Embryonic facial prominence (tissue), 1 donor: ENCODE measurements around the gene FARP2.
A peak's percentile ranks its signal among the peaks of the same experiment; 100 is the strongest.
"Not testable (repeated sequence)": the region's sequence is repeated elsewhere in the genome, so short reads cannot be mapped to it uniquely, and the experiment has no call there.

ENCODE experiments used
- DNase-seq: peaks from one replicate; pipeline ENCODE4 v3.0.0-alpha.2; 2016; ENCODE audit errors: extremely low spot score

Gene FARP2

DNA sequence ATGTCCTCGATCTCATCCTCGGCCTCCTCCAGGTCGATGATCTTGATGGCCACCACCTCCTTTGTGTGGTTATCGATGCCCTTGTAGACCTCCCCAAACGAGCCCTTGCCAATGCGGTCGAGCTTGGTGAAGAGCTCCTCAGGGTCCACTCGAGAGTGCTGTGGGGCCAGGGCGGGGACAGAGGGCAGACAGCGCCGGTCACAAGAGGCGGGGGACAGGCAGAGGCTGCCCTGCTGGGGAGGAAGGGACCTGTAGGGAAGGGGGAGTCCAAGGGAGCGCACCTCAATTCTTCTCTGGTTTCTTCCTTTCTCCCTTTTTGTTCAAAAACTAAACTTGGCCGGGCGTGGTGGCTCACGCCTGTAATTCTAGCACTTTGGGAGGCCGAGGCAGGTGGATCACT, 145.5 kb downstream of the FARP2 start:
- no peak for DNase-seq

DNA sequence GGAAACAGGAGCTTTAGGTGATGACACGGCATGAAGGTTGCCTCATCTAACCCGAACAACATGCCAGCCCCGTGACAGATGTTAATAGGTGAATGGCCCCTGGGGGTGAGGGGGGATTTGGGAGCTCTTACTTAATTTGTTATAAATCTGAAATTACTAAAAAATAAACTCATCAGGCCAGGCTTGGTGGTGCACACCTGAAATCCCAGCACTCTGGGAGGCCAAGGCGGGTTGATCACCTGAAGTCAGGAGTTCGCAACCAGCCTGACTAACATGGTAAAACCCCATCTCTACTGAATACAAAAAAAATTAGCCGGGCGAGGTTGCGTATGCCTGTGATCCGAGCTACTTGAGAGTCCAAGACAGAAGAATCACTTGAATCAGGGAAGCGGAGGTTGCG, 146.2 kb downstream of the FARP2 start:
- DNase-seq = no peak

DNA sequence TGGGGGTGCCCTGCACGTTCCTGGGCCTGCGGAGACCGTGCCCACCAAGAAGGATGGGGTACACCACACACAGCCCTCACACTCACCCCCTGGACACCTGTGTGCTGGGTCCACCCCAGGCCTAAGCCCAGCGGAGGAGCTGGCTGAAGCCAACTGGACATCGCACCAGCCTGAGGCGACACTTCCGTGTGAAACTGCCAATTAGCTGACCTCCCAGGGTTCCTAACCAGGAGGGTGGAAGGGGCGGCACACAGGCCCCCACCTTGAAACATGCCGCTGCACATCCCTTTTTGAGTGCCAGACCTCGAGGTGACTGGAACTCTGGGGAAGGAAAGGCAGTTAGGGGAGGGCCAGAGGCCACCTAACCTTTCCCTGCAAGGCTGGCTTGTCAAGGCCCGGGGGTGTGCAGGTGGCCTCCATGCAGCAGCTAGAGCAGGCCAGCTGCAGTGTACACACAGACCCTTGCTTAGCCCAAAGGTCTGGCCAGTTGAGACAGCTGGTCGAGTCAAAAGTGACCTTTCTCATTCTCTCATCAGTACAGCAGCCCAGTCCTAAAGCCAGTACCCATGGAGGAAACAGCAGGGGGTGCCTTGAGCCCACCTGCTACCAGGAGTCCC, 147.8 kb downstream of the FARP2 start:
- no peak for DNase-seq

DNA sequence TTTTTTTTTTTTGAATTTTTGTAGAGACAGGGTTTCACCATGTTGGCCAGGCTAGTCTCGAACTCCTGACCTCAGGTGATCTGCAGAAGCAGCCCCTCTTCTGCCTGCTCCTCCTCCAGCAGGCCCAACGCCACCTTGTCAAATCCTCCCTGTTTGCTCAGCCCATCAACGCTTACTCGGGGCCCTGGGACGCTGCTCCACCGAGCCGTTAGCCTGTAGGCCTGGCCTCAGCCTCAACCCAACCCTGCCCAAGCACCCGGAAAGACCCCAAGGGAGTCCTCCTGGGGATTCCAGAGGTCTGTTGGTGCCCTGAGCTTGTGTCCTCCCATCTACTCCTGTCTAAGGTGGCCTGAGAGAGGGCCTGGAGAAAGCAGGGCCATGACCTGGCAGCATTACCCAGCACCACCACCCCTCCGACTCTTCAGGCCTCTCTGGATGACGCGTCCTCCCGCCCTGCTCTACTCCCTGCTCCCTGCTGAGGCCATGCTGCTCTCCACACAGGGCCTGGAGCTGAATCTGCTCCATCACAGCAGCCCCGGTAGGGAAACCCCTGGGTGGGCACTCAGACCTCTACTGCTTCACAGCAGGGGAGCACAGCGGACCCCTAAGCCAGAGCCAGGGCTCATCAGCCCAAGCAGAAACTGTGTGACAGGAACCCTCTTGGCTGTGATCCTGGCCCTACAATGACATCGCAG, 149.1 kb downstream of the FARP2 start:
- DNase-seq = no peak

DNA sequence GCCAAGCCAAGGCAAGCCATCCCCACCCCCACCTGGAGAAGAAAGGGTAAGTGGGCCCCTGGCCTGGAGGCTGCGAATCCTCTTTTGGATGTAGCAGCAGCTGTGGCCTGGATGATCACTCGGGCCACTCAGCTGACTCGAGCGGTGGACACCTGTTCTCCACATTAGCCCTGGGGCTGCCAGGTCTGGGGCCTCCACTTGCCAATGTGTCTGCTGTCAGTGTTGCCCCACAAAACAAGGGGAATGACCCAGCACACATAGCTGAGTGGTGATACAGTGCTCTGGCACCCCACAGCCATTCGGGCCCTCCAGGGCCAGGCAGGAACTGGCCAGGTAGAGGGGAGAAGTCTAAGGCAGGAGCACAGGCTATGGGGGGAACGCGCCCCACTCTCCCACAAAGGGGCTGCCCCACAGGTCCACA, 149.7 kb downstream of the FARP2 start:
- DNase-seq = no peak

DNA sequence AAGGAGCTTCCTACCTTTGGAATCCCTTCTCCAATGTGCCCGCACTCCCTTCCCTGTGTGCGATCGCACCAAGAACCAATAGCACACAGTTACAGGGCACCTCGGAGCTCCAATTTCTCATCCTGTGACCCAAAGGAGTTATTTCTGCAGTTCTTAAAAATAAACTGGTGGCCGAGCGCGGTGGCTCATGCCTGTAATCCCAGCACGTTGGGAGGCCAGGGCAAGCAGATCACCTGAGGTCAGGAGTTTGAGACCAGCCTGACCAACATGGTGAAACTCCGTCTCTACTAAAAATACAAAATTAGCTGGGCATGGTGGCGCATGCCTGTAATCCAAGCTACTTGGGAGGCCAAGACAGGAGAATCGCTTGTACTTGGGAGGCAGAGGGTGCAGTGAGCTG, 150.2 kb downstream of the FARP2 start:
- DNase-seq = not testable (repeated sequence)

DNA sequence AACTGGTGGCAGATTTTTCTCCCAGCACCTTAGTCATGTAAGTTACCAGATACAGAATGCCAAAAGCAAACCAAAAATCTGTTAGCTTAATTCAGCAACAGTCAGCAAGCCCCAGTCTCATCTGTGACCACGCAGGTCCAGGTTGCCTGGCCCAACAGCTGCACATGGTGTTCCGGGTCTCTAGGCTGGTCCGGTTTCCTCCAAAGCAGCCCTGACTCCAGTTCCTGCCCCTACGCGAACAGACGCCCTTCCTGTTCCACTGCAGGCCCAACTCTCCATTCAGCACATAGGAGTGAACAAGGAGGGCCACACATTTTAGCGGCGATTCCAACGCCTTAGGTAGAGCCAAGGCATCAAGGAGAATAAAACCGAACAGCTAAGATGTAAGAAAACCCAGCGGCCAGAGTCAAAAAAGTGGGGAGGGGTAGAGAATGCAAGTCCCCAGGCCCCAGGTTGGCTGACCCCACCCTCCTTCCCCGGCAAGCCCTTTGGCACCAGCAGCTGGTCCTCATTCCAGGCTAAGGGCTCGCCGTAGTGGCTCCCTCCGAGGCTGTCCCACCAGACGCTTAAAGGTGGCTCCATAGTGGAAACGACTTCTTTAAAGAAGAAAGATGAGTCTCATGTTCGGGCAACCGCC, 150.8 kb downstream of the FARP2 start:
- DNase-seq = no peak

DNA sequence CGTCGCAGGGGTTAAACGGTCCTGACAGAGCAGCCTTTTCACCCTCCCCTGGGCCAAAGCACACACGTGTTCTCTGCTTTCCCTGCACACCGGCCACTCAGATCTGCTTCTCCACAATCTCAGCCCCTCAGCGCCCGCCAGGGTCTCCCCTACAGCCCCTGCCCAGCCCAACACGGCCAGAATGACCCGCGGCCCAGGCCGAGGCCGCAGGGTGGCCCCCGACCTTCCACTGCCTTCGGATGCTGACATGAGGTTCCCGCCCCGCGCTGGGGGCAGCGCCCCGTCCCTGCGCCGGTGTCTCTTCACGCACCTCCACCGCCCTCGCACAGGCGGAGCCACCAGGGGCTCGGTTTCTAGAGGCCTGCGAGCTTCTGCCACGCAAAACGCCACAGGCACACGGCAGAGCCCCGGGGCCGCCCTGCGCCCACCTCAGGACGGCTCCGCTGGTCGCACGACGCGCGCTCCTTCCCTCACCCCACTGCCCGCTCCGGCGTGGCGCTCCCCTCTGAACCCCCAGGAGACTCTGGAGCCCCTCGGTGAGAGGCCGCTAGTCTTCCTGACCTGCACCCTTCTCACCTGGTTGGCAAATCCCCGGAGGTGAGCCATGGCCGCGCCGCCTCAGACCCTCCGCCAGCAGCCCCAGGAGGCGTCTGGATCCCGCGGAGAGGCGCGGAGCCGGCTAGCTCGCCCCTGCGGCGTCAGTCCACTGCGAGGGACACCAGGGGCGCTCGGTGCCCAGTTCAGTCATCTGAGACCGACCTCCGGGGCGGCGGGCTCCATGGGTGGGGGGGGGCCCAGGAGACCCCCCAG, 151.6 kb downstream of the FARP2 start:
- no peak for DNase-seq

DNA sequence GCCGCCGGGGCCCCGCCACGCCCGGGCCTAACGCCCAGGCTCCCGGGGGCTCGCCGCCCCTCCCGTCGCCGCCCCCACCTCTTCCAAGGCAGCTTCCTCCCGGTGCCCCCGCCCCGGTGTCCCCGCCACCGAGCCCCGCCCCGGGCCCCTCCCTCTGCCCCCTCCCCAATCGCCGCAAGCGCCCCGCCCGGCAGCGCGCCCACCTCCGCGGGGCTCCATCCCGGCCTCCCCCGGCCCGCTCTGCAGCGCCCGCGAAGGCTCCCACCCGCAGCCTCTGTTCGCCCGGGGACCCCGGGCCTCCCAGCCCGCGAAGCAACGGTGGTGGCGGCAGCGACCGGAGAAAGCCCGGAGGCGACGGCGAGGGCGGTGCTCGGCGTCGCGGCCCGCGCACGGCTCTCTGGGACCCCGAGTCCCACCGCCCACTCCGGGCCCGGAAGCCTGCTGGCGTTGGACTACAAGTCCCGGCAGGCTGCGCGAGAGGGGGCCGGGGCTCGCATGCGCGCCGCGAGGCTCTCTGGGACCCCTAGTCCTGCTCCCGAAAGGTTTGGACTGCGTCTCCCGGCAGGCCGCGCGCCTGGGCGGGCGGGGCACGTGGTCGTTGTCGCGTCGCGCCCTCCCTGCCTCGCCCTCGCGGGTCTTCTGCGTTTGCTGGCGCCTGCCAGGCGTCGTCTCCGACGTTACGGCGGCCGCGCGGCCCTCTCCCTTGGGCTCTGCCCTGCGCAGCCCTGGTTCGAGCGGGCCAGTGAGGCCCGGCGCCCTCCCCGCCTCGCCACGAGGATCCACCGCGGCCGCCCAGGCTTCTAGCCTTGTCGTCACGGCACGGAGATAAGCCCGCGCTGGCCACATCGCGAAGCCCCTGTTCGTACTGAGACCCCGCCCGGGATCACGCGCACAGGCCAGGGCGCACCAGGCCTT, 152.4 kb downstream of the FARP2 start, which contains the start of gene STK25:
STK25 (minus strand) TSS at position 345 of the 915 bp plus-strand sequence. CDS start 549 bp downstream, outside the sequence.
- DNase-seq = peak; percentile 94

DNA sequence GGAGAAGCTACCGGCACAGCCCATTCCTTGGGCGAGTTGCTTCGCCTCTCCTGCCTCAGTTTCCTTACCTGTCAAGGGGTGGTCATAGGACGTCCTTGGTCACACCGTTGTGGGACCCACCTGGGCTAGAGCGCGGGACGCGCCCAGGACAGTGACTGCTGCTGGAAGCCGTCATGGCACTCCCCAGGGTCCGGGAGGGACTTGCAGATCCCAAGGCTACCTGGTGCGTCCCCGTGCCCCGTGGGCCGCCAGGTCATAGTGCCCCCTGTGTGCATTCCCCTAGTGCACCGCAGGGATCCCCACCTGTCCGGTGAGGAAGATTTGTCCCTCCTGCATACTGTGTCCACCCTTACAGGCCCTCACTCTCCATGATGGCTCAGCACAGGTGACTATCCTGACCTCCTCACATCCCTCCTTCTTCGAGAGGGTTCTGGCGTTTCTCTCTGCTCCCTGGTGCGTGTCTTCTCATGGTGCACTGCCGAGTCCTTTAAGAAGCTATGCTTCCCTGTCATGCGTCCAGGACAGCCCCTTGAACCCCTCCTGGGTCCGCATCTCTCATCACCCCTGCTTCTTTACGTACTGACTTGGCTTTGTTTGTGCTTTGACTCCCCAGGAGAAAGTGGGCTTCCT, 153.2 kb downstream of the FARP2 start:
- no peak for DNase-seq

DNA sequence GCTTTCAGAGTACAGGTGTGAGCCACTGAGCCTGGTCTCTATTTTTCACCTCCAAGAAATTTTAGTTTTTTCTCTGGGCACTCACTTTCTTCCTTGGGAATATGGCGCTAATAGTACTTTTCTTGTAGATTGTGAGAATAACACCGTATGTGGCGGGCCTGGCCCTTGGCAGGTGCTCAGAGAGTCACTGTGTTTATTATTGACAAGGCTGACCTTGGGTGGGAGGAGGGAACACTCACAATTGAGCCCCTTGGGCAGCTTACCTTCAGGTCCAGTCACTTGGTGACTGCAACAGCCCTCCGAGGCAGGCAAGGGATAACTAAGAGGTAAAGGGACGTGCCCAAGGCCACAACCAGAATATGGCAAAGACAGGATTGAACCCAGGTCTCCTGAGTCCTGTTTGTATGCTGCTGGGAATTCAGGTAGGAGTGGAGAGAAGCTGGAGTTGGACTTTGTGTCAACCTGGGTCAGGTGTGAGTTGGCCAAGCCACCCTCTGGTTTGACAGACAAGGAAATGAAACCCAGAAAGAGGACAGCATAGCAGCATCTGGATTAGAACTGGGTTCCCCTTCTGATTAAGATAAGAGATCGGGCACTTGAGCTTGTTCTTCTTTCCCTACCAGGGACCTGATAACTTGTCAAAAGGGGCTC, 155.1 kb downstream of the FARP2 start:
- no peak for DNase-seq

DNA sequence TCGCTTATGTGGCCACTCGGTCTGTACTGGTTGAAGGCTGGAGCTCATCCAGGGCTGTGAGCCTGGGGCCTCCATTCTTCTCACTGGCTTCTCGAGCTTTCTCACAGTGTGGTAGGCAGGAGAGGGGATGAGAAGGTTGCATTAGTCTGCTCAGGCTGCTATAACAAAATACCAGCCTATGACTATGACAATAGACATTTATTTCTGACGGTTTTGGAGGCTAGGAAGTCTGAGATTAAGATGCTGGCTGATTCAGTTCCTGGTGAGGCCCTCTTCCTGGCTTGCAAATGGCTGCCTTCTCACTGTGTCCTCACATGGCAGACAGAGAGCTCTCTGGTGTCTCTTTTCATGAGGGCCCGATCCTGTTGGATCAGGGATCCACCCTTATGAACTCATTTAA, 158.5 kb downstream of the FARP2 start:
- DNase-seq = no peak

DNA sequence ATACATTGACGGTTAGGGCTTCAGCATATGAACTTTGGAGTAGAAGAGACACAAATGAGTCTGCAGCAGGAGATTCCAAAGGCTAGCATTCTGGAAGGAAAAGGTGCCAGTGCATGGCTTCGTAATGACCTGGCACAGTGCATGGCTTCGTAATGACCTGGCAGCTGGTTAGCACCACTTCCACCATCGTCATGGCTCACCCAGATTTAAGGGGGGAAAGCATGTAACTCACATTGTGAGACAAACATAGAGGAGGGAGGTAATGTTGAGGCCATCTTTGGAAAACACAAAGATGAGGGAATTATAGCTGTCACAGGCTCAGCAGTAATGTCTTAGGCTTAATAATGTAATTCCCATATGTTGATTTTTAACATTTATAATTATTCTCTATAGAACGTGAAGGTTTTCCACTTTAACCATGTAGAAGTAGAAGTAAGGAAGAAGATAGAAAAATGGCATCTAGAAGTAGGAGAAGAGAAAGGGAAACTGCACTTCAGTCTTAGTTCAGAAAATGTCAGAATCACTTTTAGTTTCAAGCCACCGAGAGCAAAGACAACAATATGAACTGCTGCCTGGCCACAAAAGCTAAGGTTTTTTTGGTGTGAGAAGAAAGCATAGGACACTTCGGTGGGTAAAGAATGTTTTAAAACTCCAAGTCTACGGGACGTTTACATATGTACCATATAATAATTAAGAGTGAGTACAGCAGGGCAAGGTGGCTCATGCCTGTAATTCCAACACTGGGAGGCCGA, 159.1 kb downstream of the FARP2 start:
- DNase-seq = no peak

DNA sequence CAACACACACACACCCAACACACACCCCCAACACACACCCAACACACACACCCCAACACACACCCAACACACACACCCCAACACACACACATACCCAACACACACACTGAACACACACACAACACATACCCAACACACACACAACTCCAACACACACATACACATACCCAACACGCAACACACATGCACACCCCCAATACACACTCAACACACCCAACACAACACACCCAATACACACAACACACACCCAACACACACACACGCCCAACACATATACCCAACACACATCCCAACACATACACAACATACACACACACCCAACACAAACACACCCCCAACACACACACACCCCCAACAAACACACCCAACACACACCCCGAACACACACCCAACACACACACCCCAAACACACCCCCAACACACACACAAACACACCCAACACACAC, 160.5 kb downstream of the FARP2 start:
- DNase-seq = no peak

DNA sequence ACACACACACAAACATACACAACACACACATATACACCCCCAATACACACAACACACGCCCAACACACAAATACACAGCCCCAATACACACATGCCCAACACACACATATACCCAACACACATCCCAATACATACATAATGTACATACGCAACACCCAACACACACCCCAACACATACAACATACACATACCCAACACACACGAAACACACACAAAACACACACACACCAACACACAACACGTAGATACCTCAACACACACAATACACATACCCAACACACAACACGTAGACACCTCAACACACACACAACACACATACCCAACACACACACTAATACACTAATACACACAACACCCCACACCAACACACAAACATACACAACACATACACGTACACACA, 161.2 kb downstream of the FARP2 start:
- no peak for DNase-seq

DNA sequence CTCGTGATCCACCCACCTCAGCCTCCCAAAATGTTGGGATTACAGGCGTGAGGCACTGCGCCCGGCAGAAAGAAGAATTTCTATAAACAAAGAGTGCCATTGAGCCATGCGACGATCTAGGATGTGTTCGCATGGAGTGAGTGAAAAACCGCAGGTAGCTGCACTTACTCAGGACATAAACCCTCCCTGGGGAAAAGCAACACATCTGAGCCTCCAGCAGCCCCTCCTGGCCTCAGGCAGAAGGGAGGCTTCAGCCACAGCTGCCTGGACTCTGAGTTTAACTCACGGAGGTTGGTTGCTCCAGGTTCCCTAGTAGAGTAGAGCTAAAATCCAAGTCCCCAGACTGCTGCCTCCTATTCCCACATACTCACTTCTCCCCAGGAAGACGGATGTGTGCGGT, 163.6 kb downstream of the FARP2 start:
- DNase-seq = no peak

DNA sequence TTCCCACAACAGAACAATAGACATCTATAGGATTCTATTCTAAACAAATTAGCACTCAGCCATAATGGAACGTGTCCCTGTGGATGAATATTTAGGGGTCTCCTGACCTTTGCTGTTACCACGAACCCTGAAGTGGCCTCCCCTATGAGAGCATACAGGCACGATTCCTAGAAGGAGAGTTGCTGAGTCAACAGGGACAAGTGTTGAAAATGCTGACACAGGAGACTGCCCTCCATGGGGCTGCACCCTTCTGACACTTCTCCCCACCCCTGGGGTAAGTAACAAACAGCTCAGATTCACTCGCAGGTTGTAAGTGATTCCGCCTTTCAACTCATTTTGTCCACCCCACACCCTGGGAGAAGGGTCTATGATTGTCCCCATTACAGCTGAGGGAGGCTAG, 166.4 kb downstream of the FARP2 start:
- no peak for DNase-seq

DNA sequence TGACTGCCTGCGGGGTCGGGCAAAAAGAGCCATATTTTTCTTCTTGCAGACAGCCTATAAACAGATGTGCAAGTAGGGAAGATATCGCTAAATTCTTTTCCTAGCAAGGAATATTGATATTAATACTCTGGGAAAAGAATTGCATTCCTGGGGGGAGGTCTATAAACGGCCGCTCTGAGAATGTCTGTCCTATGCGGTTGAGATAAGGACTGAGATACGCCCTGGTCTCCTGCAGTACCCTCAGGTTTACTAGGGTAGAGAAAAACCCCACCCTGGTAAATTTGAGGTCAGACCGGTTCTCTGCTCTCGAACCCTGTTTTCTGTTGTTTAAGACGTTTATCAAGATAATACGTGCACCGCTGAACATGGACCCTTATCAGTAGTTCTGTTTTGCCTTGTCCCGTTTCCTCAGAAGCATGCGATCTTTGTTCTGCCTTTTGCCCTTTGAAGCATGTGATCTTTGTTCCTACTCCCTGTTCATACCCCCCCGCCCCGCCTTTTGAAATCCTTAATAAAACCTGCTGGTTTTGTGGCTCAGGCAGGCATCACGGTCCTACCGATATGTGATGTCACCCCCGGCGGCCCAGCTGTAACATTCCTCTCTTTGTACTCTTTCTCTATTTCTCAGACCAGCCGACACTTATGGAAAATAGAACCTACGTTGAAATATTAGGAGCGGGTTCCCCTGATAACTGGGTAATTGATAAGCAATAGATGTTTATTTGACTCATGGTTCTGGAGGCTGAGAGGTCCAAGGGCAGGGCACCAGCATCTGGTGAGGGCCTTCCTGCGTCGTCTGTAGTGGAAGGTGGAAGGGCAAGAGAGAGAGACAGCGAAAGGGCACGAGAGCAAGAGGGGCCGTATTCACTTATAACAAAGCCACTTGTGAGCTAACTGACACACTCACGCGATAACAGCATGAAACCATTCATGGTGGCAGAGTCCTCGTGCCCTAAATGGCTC, 170.0 kb downstream of the FARP2 start:
- DNase-seq = not testable (repeated sequence)
